Mammary epithelial cell (primary cell): ENCODE measurements around the gene LIPC.

Experiments used
- EZH2 ChIP-seq: IDR thresholded peaks from 2 replicates; pipeline ENCODE4 v1.6.1; 2012; ENCODE audit warnings: low read length, inconsistent platforms, borderline replicate concordance
- TF ChIP-seq, protein P1 (sequence below), 2 donors: IDR thresholded peaks in 1 of 2; conservative IDR thresholded peaks in 1 of 2; 2 replicates each; pipeline ENCODE4 v1.5.1; 2011 to 2012; ENCODE audit warnings: inconsistent platforms in 2 of 2, low read length in 2 of 2, mild to moderate bottlenecking in 2 of 2, control low read depth in 1 of 2, low read depth in 1 of 2; ENCODE audit not compliant: insufficient read depth in 1 of 2; ENCODE audit errors: extremely low read depth in 1 of 2

DNA sequence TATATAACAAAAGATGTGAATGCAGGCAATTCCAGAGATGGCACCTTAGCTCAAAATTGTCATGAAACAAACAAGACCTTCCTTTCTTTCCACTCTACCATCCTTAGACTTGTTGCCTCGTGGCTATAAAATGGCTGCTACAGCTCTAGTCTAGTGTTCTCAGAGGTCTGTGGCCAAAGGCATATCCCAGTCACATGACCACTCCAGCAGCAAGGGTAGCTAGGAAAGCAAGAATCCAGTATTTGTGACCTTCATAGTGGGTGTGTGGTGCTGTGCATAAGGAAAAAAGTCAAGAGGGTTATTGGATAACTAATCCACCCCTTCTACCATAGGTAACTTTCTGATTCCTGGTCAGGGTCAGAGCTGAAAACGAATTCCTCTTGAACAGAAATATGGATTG lies 27.1 kb upstream of the LIPC start:
- TF ChIP-seq EZH2: no peak
- TF ChIP-seq, protein P1, sequence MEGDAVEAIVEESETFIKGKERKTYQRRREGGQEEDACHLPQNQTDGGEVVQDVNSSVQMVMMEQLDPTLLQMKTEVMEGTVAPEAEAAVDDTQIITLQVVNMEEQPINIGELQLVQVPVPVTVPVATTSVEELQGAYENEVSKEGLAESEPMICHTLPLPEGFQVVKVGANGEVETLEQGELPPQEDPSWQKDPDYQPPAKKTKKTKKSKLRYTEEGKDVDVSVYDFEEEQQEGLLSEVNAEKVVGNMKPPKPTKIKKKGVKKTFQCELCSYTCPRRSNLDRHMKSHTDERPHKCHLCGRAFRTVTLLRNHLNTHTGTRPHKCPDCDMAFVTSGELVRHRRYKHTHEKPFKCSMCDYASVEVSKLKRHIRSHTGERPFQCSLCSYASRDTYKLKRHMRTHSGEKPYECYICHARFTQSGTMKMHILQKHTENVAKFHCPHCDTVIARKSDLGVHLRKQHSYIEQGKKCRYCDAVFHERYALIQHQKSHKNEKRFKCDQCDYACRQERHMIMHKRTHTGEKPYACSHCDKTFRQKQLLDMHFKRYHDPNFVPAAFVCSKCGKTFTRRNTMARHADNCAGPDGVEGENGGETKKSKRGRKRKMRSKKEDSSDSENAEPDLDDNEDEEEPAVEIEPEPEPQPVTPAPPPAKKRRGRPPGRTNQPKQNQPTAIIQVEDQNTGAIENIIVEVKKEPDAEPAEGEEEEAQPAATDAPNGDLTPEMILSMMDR (conservative IDR thresholded peaks at IDR 0.05 in 1 of 2, IDR thresholded peaks at IDR 0.05 in 1 of 2; ENCODE audit: extremely low read depth in 1 of 2, insufficient read depth in 1 of 2, low read depth in 1 of 2, low read length in 2 of 2): no peak
